ENCODE results near the gene RAI2.
"Not testable (repeated sequence)": the region's sequence is repeated elsewhere in the genome, so short reads cannot be mapped to it uniquely, and the experiment has no call there.

RAI2 gene

DNA sequence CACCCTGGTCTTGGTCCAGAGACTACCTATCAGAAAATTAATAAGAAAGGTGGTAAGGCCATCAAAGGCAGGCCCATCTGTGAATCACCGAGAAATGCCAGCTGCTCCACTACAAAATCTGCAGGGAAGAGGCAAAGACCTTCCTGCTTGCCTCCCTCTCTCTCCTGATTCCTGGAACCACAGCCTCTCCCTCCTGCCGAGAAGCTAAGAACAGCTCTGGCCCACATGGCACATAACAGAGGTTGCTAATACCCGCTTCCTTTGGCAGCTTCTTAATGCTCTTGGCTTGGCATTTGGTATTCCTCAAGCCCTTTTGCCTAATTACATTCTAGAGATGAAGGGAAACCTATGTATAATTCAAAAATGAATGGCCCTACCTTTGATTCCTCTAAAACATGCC, 32.9 kb downstream of the RAI2 start:
- no peak for DNase-seq

DNA sequence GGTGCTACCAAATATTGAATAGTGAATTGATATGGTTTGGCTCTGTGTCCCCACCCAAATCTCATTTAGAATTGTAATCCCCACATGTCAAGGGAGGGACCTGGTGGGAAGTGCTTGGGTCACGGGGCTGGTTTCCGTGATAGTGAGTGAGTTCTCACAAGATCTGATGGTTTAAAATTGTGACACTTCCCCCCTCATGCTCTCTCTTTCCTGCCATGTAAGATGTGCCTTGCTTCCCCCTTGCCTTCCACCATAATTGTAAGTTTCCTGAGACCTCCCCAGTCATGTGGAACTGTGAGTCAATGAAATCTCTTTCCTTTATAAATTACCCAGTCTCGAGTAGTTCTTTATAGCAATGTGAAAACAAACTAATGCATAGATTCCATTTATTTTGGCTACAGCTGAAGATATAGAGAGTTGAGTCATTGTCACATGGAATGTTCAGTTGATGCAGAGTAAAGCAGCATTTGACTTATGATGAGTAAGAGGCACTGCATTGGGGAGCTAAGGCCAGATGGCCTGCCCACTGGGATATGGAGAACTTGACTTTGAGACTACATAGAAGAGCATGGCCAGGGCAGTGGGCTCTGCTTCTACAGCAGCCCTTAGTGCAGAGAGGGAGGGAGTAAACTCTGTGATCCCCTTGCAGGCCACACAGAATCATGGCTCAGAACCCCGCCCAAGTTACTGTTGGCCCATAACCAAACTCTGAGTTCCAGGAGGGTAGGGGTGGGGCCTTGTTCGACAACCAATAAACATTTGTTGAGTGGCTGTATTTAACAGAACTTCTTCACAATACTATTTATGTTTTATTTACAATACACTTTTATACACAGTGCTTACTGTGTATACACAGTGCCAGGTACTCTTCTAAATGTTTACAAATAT, 34.2 kb downstream of the RAI2 start:
- no peak for DNase-seq

DNA sequence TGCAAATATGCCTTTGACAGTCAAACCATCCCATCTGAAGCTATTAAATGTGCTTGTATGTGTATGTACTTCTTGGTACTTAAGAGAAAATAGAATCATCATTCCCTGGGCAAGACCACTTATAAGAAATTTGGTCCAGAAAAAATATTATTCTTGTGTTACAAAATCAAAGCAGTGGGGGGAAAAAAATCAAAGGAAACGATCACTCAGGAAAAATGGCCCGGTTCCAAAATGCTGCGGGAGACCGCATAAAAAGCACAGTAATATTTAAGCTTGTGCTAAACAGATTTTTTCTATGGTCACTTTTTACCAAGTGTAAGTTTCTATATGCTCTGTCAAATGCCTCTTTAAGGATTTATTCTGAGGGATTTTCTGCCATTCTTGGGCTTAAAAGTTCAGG, 36.1 kb downstream of the RAI2 start:
- no peak for DNase-seq

DNA sequence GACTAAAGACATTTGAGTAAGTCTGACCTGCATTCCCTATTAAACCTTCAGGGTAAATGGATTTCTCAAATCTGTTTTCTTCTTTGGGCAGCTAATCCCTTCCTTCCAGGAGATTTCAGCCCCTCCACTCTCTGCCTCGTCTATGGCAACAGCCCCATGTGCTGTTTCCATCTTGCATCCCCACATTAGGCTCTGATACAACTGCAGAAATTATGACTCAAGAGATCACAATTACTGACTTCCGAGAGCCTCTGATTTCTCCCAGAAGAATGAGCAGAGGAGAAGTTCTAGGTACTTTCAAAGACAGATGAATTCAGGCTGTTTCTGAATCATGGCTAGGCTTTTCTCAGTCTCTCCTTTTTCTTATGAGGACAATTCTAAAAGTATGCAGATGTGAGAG, 38.7 kb downstream of the RAI2 start:
- DNase-seq: no peak

DNA sequence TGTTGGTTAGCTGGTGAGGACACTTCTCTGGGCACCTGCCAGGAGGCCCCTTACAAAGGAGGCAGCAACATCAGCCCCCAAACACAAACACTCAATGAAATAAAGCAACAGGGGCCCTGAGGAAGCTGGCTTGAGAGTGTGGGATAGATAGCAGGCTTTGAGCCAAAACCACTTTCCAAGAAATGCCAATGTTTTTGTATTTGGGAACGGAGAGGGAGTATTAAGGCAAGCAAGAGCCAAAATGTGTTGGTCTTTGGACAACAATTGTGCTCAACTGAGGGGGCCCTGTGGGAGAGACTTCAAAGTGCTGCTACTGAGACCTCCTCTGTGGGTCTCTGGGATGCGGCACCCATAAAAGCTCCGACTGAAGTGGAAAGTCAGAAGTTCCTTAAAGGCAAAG, 41.0 kb downstream of the RAI2 start:
- DNase-seq: no peak

DNA sequence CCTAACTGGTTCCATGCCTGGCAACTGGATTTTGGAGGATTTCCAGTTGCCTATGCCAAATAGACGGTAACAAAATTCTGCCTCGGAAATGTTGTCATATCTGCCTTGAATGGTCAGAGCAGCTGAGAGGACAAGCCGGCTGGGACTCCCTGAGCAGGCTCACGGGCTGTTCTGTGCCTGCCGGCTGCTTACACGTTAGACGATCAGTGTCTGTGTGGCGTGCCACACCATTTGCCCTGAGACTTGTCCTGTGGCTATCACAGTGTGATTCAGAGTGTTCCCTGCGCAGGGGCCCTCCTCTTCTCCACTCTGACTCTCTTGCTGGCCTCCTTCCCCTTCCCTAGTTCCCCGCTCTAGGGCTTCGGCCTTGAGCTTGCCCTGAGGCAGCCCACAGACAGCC, 42.4 kb downstream of the RAI2 start:
- DNase-seq: no peak

DNA sequence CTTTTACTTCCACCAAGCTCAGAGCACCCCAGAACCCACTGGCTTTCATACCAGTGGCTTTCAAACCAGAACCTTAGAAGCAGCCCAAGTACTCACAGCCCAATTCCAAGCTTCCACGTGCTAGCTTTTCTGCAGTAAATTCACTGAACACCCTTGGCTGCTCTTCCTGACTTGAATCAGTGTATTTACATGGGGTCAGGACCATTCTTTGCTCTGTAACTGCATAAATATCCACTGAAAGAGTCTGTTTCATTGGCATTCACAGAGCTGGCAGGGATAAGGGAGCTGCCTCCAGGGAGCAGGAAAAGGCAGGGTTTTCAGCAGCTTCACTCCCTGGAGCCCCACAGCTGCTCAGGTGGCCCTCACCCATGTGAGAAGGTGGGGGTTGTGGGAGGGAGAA, 43.8 kb downstream of the RAI2 start:
- no peak for DNase-seq

DNA sequence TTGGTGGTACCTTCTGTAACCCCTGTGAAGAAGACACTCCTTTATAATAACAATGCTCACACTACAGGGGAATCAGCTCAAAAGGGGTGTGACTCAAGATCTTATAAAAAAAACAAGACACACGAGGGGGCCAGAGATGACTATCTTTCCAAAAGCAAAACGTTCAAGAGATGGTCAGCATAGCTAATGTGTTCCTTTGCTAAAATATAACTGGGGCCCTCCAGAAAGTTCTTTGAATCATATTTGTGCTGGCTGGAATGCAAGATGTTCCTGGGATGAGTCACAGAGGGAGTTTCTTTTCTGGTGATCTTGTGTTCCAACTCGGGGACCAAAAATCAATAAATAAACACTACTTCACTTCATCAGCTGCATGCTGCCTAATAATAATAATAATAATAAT, 46.5 kb downstream of the RAI2 start:
- DNase-seq: no peak

DNA sequence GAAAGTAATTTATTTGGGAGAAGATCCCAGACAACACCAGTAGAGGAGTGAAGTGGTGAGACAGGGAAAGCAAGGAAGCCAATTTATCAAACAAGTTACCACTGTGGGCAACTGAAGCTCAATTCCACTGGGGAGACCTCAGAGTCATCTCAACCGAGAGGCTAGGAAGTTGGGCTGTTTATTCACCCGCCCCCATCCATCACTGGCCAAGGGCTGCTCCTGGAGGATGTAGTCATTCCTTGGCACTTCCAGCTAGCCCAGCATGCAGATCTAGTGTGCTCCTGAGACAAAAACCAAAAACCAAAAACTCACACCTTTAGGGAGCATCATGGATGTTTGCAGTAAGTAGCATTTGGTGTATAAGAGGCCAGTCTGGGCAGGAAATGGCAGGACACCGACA, 47.0 kb downstream of the RAI2 start:
- no peak for DNase-seq

DNA sequence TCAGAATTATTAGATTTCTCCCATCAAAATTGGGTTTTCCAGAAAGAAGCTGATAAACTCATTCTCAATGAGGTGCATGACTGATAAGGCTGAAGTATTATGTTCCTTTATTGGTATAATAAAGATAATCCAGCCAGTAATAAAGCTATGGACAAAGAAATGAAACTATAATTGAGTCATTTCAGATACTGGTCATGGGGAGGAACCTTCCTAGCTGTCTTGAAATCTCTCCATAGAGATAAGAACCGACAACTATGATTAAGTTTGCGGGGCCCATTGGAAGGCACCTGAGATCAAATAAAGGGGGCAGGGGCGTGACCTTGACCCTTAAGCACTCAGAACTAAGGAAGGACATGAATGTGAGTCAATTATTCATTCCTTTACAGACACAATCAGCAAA, 47.8 kb downstream of the RAI2 start:
- DNase-seq: no peak

DNA sequence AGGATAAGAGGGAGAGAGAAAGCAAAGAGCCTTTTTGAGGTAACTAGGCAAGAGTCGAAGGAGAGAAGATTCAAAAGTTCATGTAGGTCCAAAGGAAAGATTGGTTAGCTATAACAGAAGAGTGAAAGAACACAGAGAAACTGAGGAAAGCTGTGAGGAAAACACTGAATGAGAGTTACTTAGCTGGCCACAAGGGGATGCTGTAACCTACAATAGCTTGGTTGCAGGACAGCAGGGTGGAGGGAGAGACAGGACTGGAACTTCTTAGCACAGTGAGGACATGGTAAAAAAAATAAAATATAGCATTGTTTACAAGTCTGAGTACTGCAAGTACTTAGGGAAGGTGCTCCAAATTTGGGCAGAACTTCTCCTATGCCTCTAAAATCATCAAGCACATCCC, 48.3 kb downstream of the RAI2 start:
- DNase-seq: no peak

DNA sequence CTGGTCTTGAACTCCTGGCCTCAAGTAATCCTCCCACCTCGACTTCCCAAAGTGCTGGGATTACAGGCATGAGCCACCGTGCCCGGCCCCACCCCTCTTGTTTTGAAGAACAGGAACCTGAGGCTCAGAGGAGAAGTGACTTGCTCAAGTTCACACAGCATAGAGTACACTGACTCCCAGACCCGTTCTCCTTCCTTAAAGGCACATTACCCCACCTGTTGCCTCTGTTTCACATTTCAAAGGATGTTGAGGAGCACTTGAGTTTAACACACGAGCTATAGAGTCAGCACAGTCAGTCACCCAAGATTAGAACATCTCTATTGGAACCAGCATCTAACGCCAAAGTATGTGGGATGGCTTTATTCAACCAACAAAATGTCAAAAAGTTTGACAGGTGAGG, 51.1 kb downstream of the RAI2 start:
- no peak for DNase-seq

DNA sequence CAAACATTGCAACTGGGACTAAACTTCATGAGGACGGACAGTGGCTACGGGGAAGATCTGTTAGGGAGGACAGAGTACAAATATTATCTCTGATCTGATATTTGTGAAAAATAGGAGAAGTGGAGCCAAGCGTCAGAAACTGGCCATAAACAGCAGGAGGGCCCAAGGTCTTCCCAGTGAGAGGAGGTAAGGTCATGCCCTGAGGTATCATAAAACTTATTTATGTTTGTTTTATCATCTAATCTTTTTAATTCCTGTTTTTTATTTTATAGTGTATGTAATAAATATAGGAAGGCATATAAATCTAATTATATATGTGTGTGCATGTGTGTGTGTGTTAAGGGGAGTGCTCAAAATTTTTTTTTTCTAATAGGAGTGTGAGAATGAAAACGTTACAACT, 51.8 kb downstream of the RAI2 start:
- DNase-seq: no peak

DNA sequence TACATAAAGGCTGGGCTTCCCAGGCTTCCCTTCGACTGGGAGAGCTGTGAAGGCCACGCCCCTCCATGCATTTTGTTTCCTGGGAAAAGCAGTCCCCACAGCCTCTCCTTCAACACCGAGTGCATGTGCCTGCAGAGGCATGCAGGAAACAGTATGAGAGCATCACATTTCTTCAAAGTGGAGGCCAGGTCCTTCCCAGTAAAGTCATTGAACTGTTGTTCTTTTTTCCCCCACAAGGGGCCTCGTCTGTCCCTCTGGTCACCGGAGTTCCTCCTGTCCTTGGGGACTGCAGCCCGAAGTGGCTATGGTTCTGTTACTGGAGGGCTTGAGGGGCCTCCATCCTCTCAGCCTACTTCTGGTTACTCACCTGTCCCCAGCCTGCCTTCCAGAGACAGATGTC, 56.0 kb downstream of the RAI2 start:
- DNase-seq: no peak

DNA sequence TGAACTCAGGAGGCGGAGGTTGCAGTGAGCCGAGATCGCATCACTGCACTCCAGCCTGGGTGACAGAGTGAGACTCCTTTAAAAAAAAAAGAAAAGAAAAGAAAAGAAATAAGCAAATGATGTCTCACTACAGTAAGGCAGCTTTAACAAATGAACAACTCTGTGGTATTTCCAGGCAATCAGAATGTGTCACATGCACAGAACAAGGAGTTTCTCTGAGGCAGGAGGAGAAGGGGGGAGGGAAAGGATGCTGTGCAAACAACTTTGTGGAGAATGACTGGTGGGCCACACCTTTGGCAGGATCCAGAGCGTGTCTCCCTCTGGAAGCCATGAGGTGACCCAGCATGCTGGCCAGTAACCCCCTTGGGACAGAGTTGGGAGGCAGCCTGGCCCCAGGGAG, 57.6 kb downstream of the RAI2 start:
- no peak for DNase-seq

DNA sequence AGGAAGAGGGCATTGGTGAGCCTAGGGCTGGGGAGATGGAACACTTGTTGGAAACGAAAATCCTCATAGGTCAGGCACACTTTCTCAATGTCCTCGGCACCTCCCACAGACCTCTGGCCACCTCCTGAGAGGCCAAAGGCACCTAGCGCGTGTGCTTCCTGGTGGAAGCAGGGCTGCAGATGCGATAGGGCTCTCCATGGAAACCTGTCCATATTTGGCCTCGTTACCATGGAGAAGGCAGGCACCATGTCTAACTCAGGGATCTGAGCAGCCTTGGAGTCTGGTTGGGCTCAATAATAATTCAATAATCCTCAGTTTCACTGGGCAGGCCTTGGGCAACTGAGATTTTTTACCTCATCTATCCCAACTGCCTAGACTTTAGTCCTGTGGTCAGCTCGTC, 58.3 kb downstream of the RAI2 start:
- no peak for DNase-seq

DNA sequence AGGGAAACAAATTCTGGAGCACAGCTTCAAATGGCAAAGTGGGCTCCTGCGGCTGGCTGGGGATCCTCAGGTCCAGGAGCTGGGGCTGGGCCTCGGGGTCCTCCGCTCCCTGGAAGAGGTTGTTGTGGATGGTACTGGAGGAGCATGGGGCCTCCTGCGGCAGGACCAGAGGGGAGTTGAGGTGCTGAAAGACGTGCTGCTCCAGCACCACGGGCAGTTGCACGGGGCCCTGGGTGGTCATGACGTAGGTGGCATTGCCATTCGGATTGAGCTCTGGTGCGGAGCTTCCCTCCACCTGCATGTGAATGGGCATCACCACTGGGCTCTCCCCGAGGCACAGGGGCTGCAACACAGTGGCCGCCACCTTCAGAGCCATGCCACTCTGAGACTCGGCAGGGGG, 59.7 kb downstream of the RAI2 start:
- DNase-seq: no peak

DNA sequence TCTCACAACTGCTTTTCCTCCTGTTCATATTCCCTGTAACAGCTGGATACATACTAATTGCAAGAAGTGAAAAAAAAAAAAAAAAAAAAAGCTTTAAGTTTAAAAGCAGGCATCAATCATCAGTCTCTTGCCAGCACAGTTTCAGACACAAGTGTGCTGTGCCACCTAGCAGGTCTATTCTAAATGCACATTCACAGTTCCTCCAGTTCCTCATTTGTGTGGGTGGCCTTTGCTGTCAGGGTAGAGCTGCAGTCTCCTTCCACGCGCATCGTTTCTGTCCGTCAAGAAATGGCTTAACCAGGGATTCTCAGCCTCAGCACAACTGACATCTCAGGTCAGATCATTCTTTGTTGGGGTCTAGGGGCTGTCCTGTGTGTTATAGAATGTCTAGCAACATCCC, 62.2 kb downstream of the RAI2 start:
- no peak for DNase-seq

DNA sequence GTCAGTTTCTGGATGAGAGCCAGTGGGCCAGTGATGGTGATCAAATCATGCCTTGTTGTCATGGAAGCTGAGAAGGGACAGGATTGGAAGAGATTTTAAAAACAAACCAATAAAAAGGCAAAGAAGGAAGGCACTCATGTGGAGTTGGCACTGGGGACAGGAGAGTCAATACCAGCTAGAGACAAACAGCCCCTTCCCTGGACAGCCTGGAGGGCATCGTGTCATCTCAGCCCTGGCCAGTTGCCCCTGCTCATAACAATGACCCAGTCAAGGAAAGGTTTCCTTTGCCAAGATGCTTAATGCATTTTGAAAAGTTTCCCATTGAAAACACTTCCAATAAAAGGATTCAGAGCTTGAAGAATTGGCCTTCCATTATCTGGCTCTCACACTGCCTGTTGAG, 68.3 kb downstream of the RAI2 start:
- DNase-seq: no peak

DNA sequence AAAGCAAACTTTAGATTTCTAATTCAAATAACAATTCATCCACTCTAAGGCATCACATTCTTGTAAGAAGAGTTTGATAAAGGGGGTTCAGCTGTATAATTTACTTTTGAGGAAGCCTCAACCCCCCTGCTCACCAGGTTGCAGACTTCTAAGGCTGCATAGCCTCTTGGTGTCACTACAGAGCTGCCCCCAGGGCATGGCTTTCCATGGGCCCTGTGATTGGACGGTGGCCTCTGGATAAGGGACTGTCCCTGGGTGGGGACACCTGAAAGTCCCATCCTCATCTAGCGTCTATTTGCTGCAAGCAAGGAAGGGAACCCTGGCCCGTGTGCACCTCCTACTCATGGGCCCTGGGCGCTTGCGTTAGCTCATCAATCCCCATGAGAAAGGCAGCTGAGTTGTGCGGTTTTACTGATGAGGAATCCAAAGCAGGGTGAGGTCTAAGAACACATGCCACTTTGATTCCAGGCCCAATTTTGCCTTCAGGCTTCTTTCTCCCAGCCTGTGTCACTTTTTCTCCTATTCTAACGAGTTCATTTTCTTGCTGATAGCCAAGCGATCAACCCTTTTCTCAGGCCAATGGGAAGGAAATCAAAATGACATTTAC, 72.0 kb downstream of the RAI2 start:
- no peak for DNase-seq

DNA sequence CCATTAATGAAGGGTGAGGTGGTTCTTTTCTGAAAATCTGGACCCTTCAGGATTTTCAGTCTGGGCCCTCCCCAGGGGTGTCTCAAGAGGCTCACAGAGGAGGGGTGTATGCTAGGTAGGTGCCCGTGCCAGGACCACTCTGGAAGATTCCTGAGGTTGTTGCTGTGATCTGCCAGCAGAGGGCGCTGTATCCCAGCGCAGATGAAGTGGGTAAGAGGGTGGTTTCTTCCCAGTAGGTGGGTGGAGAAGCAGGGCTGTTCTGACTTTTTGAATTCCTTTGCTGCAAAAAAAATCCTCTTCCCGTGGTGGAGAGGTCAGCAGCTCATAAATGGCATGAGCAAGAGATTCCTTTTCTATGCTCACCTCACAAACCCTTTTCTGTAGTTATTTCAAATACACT, 72.7 kb downstream of the RAI2 start:
- peak; percentile 0 for DNase-seq

DNA sequence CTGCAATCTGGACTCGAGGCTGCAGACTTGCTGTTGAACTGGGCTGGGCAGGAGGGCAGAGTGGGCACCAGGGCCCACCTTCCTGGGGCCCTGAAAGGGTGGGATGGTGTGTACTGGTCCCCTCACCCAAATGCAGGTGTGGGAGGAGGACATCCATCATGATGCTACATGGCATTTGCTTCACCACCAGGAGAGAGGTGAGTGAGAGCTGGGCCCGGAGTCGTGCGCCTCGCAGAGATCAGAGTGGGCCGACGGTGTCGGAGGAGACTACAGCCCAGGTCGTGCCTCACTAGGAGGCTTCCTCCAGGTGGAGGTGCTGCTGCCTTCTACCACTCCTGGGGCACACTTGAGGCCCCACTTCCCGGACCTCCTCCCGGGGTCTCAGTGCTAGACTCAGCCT, 73.5 kb downstream of the RAI2 start:
- no peak for DNase-seq

DNA sequence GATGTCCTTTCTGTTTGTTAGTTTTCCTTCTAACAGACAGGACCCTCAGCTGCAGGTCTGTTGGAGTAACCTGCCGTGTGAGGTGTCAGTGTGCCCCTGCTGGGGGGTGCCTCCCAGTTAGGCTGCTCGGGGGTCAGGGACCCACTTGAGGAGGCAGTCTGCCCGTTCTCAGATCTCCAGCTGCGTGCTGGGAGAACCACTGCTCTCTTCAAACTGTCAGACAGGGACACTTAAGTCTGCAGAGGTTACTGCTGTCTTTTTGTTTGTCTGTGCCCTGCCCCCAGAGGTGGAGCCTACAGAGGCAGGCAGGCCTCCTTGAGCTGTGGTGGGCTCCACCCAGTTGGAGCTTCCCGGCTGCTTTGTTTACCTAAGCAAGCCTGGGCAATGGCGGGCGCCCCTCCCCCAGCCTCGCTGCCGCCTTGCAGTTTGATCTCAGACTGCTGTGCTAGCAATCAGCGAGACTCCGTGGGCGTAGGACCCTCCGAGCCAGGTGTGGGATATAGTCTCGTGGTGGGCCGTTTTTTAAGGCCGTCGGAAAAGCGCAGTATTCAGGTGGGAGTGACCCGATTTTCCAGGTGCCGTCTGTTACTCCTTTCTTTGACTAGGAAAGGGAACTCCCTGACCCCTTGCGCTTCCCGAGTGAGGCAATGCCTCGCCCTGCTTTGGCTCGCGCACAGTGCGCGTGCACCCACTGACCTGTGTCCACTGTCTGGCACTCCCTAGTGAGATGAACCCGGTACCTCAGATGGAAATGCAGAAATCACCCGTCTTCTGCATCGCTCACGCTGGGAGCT, 74.3 kb downstream of the RAI2 start:
- DNase-seq: not testable (repeated sequence)

DNA sequence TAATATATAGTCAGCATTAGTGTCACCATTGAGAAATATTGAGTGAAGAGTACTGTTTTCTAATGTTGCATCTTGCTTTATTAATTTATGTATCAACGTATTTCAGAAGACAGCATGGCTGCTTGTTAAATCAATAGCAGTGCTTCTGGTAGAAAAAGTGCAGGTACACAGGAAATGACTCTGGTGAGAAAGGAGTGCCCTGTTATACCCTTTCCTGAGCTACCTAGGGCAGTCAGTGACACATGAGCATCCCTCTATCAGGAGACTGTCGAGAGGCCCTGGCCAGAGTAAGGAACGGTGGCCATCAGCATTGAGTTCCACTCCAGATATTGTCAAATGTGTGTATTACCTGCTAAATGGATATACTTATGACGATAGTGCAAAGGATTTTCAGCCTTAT, 81.7 kb downstream of the RAI2 start:
- DNase-seq: no peak

Measured in amniotic stem cell (primary cell).